ENCODE results near the gene OR10A5.
"Not testable (repeated sequence)": the region's sequence is repeated elsewhere in the genome, so short reads cannot be mapped to it uniquely, and the experiment has no call there.

OR10A5 gene

GRCh38 chr11:6850526-6850925 lies 5.0 kb downstream of the OR10A5 start:
- TF ChIP-seq ZNF274 (IDR thresholded peaks at IDR 0.05; ENCODE audit: low read depth, low read length): no peak
- no peak overlapping the region for H3K4me3 ChIP-seq (ENCODE audit: low read length)

GRCh38 chr11:6854801-6855200 lies 9.3 kb downstream of the OR10A5 start:
- not testable (repeated sequence) for H3K4me3 ChIP-seq (ENCODE audit: low read length)

GRCh38 chr11:6855971-6856541 lies 10.6 kb downstream of the OR10A5 start:
- no peak overlapping the region for H3K4me3 ChIP-seq (ENCODE audit: low read length)
- TF ChIP-seq ZNF274 (IDR thresholded peaks at IDR 0.05; ENCODE audit: low read depth, low read length): no peak

- no peak for TF ChIP-seq ZNF274 (IDR thresholded peaks at IDR 0.05; ENCODE audit: low read depth, low read length)
- H3K4me3 ChIP-seq (ENCODE audit: low read length): no peak overlapping the region
Measured at GRCh38 chr11:6856871-6857270, 11.4 kb downstream of the OR10A5 start.

GRCh38 chr11:6862961-6863360 lies 17.5 kb downstream of the OR10A5 start, which contains the start of gene OR10A2:
TSS of gene OR10A2 (plus strand) at chr11:6863057. CDS start at chr11:6869755, 6,698 bp downstream.
- no peak for TF ChIP-seq ZNF274 (IDR thresholded peaks at IDR 0.05; ENCODE audit: low read depth, low read length)
- no peak within 1 kb of the TSS for H3K4me3 ChIP-seq (ENCODE audit: low read length)

GRCh38 chr11:6864438-6864837 lies 19.0 kb downstream of the OR10A5 start:
- no peak for TF ChIP-seq ZNF274 (IDR thresholded peaks at IDR 0.05; ENCODE audit: low read depth, low read length)
- no peak overlapping the region for H3K4me3 ChIP-seq (ENCODE audit: low read length)

GRCh38 chr11:6871278-6871677 lies 25.8 kb downstream of the OR10A5 start:
- no peak overlapping the region for H3K4me3 ChIP-seq (ENCODE audit: low read length)
- TF ChIP-seq ZNF274 (IDR thresholded peaks at IDR 0.05; ENCODE audit: low read depth, low read length): no peak

GRCh38 chr11:6875761-6876160 lies 30.3 kb downstream of the OR10A5 start:
- no peak overlapping the region for H3K4me3 ChIP-seq (ENCODE audit: low read length)
- TF ChIP-seq ZNF274 (IDR thresholded peaks at IDR 0.05; ENCODE audit: low read depth, low read length): no peak

GRCh38 chr11:6876325-6876724 lies 30.8 kb downstream of the OR10A5 start, which contains the start of gene OR10A4:
TSS of gene OR10A4 (plus strand) at chr11:6876625. CDS start at chr11:6876648, 23 bp downstream.
- TF ChIP-seq ZNF274 (IDR thresholded peaks at IDR 0.05; ENCODE audit: low read depth, low read length): no peak
- no peak within 1 kb of the TSS for H3K4me3 ChIP-seq (ENCODE audit: low read length)

- H3K4me3 ChIP-seq (ENCODE audit: low read length): no peak overlapping the region
- no peak for TF ChIP-seq ZNF274 (IDR thresholded peaks at IDR 0.05; ENCODE audit: low read depth, low read length)
Measured at GRCh38 chr11:6876914-6877313, 31.4 kb downstream of the OR10A5 start.

GRCh38 chr11:6882751-6883150 lies 37.3 kb downstream of the OR10A5 start:
- TF ChIP-seq ZNF274 (IDR thresholded peaks at IDR 0.05; ENCODE audit: low read depth, low read length): no peak
- no peak overlapping the region for H3K4me3 ChIP-seq (ENCODE audit: low read length)

GRCh38 chr11:6887711-6888110 lies 42.2 kb downstream of the OR10A5 start:
- not testable (repeated sequence) for H3K4me3 ChIP-seq (ENCODE audit: low read length)

- TF ChIP-seq ZNF274 (IDR thresholded peaks at IDR 0.05; ENCODE audit: low read depth, low read length): no peak
- H3K4me3 ChIP-seq (ENCODE audit: low read length): no peak overlapping the region
Measured at GRCh38 chr11:6888830-6889229, 43.3 kb downstream of the OR10A5 start.

- no peak overlapping the region for H3K4me3 ChIP-seq (ENCODE audit: low read length)
- no peak for TF ChIP-seq ZNF274 (IDR thresholded peaks at IDR 0.05; ENCODE audit: low read depth, low read length)
Measured at GRCh38 chr11:6889835-6890234, 44.4 kb downstream of the OR10A5 start.

GRCh38 chr11:6892400-6892799 lies 46.9 kb downstream of the OR10A5 start, which contains the start of gene OR2D2:
TSS of gene OR2D2 (minus strand) at chr11:6892500. CDS start at chr11:6892500, 0 bp downstream.
- H3K4me3 ChIP-seq (ENCODE audit: low read length): no peak within 1 kb of the TSS
- TF ChIP-seq ZNF274 (IDR thresholded peaks at IDR 0.05; ENCODE audit: low read depth, low read length): no peak

- no peak for TF ChIP-seq ZNF274 (IDR thresholded peaks at IDR 0.05; ENCODE audit: low read depth, low read length)
- no peak overlapping the region for H3K4me3 ChIP-seq (ENCODE audit: low read length)
Measured at GRCh38 chr11:6894097-6894496, 48.6 kb downstream of the OR10A5 start.

All from GM08714 (cell line).